GM19035 (cell line): ENCODE data around the gene SMCO3.

Experiments
- ATAC-seq: cut with Tn5 transposase; IDR thresholded peaks from one replicate; pipeline ENCODE4 v1.9.1; 2021; ENCODE audit not compliant: unreplicated experiment

The SMCO3 gene

DNA sequence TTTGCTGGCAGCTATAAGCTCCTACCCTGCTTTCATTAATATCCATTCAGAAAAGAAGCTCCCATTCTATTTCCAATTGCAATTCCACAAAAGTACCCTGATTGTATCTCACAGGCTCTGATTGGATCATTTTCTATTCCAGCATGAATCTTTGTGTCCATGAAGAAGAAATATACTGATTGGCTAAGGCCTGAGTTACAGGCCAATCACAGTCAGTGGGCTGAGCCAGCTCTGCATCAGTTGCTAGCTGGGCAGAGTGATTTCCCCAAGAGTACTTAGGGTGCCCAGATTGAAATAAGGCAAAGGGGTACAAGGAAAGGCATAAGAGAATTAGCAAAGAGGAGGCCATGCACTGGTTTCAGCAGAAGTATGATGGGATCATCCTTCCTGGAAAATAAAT is 14.9 kb upstream of the SMCO3 start:
- no peak for ATAC-seq

DNA sequence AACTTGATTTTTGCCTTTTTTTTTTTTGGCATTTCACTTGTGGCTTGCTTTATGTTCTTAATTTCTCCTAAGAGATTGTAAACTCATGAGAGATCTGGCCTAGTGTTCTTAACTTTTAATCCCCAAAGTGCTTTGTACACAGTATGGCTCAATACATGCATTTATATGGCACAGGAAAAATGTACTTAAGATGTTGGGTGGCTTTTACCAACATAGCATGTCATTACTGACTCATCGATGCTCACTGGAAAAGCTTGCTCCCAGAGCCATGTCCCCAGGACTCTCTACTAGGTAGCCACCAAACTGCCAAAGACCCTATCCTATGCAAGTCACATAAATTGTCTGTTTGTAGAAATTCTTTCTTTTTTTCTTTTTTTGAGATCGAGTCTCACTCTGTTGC is 13.1 kb upstream of the SMCO3 start:
- ATAC-seq: no peak

DNA sequence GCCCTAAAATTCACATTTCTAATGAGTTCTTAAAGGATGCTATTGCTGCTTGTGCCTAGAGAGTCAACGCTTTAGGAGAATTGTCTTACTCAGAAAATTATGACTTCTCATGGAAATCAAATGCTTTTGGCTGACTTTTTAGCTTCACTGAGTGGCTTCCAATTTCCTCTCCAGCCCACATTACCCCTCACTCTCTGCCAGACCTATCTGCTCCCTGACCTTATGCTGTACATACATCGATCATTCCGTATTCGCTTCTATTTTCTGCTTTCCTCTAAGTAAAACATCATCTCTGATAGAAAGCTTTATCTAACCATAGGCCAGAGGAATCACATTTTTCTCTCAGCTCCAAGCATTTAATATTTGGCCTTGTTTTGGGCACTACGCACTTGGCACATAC is 12.5 kb upstream of the SMCO3 start:
- ATAC-seq: no peak

DNA sequence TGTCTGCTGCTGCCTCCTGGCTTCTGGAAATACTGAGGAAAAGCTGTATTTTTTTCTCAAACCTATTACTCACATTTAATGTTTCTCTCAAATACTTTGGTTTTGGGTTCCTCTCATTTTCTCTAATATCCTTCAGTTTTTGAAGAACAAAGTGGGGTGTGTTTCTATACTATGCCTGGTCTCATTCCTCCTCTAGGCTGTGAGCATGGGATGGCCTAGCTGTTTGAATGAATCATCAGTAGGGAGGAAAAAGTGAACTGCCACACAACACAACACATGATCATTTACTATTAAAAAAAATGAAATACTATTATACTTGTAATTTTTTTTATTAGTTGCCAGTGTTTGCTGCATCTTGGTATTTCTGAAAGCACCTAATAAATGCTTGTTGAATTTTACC is 11.3 kb upstream of the SMCO3 start:
- ATAC-seq: no peak

DNA sequence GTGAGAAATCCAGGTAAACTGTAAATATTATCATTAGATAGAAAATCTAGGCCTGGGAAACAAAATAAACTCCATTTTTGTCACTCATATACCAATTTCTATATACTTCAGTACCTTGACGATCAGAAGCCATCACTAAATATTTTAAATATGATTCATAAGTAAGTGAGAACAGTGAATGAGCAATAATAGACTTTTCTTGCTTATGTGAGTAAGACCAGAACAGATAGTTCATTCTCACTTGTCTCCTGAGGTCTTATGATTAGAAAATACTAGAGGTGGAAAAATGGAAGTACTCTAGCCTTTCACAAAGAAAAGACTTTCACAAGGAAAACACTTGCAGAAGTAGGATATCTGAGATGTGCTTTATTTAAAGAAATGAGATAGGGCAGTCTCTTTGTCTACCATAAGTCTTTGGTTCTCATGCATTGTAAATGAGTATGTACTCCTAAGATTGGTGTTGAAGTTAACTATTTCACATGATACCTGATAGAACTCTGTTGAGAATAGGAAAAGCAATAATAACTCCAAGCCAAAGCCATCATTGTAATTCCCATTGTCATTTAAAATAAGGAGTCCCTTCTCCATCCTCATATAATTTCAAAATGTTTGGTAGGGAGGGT is 10.1 kb upstream of the SMCO3 start:
- ATAC-seq: no peak

DNA sequence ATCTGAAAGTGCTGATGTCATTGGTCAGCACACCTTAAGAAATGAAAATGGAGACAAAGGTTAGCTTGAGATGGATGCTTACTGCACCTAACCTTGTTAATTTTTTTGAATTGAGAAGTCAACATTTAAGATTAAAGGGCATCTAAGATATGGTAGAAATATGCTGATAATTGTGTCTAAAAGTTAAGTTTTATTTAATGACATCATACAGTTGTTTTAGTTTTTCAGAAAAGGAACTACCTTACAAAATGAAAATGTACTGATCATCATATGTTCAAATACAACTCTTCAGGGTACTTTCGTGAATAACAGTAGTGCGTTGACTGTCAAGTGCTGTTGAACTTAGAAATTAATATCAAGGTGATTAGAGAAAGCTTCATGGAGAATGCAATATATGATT is 2.5 kb downstream of the SMCO3 start:
- no peak for ATAC-seq

DNA sequence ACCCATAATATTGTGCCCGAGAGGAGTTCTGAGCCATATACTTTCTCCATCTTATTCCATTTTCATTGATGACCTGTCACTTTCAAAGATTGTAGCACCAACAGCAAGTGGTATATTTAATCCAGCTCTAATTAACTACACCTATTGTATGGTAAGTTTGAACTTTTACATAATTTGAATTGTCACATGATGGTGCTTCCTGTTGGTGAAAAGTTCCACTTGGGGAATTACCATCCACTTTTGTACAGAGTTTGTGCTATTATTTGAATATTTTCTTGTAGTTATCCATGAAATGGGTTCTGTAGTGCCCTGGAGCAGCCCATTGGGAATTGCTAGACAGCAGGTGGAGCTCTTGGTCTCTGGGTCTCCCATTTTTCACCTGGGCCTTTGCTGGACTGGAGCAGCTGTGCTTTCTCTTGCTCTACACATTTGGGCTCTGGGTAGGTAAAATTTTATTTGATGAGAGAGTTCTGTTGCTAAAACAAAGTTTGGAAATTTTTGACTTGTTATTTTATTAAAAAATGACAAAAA is 3.0 kb downstream of the SMCO3 start:
- ATAC-seq: no peak

DNA sequence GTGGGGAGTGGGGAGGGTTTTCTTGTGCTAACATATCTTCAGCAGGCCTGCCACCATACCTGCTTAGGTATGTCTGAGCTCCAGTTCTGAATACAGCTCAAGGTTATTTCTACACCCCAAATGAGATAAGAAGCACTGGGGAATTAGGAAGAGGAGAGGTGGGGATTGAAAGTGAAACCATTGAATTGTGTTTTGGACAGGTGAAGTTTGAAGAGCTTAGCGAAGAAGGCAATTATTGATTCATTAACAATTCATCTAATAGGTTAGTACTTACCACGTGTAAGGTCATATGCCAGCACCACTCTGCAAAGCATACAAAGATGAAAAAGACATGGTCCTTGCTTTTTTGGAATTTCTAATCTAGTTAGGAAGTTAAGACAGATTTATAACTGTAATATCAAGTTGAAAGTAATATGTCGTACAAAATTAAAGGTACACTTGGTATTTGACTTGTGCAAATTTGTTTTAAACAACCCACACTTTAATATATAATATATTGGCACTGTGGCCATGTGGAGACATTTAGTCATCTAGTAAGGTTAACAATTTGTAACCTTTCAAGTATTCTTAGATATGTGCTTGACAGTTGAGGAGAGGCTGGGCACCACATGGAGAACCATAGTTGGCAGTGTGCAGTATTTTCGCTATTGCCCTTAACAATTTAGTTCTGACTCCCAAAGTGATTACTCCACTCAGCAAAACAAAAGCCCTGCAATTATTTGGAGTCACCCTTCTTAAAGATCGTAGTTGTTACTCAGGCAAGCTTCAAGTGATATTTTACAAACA is 3.6 kb downstream of the SMCO3 start:
- no peak for ATAC-seq

DNA sequence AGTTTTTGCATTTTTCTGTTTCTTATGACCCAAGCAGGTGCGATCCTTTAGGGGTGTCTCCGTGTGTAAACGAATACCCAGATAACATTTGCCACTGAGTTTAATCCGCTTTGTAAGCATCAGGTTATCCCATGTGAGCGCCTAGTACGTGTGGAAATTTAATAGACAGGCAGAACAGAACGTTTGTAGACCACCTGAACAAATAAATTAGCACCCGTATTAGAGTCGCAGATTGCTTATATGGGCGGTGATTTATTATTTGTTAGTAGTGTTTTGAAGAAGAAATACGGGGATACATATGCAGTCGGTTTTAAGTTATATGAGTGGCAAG is 10.2 kb downstream of the SMCO3 start:
- ATAC-seq: peak; percentile 21

DNA sequence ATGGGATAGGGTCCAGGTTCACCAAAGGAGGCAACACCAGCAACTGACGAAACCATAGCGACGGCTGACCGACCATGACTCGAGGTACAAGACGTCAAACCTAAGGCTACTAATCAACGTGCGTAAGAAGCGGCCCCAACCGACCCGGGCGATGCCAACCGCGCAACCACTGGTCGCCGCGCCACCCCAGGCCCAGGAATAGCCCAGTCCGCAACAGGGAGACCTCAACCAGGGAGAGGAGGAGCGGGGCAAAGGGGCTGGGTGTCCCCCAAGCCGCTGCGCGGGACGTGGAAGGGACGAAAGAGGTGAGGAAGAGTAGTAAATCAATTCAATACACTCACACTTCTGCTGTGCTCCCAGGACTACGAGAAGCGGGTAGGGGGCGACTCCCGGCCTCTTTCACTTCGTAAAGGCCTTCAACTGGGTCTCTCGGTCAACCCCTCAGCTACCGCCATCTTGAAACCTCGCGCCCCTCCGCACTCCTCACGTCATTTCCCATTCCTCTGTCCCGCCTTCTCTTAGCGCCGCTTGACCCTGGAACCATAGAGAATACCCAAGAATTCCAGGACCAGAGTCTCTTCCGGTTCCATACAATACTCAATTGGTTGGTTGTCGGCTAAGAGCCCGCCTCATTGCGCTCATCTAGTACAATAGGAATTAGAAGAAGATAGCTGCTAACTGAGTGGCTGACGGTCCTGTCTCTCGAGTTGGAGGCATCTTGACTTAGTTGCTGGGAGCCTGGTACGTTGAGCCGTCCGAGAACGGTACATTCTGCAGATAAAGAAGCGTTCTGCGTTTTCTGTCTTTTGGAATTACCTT is 10.8 kb downstream of the SMCO3 start, which contains the start of the genes C12orf60 and WBP11:
C12orf60 (plus strand) TSS at position 660 of the 819 bp plus-strand sequence. CDS start 19,266 bp downstream, outside the sequence.
WBP11 (minus strand) TSS at position 468 of the 819 bp plus-strand sequence. CDS start 2,095 bp downstream, outside the sequence.
- ATAC-seq: peak; percentile 99

DNA sequence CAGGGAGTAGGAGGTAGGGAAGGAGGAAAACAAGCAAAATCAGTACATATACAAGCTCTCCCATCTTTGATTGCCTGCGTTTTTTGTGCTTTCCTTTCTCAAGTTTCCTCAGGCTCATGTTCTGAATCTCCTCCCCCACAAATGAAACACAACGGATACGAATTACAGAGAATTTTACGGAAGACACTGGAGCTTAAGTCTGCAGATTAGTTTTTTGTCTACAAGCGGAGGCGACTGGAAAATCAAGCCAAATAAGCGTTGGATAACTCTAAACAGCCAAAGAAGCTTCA is 11.3 kb downstream of the SMCO3 start:
- ATAC-seq: no peak

DNA sequence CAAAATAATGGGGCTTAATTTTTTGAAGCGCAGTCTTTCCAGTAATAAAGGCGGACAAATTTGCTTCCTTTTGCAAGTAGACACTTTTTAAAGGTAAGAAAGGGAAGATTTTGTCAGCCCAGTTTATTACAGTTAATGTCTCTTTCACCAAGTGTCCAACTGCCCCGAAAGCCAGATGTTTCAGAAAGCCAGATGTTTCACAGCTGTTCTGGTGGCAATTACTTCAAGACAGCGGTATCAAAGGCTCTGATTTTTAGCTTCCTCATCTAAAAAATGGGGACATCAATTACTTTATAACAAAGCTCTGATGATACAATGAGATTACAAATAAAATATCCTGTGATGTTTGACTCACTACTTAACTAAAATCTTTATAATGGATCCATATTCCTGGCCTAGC is 11.7 kb downstream of the SMCO3 start:
- no peak for ATAC-seq

DNA sequence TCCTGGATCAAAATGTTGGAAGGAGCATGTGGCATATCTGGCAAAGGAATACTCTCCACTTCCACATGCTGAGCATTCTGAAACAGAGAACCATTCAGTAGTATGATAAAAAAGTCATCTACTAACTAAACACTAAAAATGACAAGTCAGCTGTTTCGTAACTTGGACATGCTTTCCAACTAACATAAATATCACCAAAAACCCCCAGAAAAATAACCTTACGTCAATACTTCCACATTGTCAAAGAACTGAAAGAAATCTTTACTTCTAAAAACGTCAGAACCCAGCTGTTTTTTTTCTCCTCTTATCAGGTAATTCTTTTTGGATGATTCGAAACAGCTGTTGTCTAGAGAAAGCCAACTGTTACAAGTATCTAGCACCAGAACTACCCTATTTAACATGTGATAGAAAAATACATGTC is 18.9 kb downstream of the SMCO3 start:
- no peak for ATAC-seq

DNA sequence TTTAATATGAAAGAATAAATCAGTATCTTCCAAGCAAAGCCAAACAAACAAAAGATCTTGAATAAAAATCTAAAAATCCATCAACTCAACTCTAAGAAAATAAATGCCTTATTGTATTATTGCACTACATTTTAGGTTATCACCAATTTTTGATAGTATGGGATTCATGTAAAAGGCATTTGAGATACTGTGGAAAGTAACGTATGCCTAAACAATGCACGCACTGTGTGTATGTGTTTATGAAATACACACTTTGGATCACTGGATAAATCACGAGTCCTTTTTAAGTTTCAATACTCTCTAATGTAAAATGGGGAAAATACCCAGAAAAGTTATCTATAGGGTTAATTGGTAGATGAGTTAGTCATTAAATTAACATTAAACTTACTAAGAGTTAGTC is 28.4 kb downstream of the SMCO3 start:
- no peak for ATAC-seq

DNA sequence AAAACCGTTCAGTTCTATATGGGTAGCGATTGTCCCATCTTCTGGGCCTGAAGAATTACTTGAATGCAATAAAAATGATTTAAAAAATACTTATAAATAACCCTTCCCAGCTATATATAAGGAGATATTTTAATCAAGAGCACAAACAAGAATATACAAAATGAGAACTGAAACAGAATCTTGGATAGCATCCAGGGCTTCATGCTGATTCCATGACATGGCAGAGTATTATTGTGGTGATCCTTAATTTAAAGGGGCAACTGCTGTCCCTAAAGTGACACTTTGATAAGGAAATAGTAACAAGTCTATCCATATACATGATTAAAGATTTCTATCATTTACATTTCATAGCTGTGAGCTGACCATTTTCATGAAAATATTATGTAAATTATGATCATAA is 29.5 kb downstream of the SMCO3 start:
- no peak for ATAC-seq

DNA sequence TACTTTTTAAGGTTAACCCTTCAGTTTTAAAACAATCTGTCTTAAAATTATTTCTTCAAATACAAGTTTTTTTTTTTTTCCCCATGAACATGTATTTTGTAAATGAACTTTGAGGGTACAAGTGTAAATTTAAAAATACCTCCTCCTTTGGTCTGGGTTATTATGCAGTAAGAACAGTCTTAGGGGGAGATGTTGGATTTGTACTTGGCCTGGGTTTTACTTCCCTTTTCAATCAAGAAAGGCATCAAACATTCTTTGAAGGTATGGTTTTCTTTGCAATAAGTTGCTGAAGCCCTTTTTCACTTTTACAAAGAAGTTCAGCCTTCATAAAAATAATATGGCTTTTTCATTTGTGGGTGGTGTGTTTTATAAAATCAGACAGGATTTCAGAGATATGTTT is 31.2 kb downstream of the SMCO3 start:
- ATAC-seq: no peak

DNA sequence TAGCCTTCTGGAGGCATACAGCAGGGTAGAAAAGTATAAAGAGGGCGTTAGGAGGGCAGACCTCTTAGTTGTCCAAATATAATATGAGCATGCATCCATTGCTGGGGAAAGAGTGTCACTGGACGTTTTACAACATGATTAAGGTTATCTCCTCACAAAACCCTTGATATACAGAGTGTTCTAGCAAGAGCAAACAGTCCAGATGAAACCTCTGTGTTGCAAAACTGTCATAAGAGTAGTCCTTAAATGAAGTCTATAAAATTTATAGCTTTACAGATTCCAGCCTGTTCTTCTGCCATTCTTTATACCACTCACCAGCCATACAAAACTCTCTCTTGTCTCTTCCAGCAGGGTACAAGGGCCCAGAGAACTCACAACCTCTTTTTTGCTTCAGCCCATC is 32.4 kb downstream of the SMCO3 start:
- no peak for ATAC-seq

DNA sequence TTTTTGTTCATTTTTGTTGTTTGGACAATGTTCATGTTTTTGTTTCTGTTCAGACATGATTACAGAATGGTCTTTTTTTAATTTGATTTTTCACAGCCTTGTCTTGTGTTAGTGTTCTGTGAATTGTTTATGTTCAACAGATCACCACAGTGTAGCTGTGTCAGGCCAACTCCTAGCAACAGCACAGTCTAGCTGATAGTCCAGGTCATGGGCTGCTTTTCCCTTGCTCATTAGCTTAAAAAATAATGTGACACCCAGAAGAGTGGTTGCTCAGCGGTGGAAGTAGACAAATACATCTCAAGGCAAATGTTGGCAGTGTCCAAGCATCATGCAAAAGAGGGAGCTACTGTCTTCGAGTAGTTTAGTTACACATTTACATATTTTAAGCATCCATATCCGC is 33.1 kb downstream of the SMCO3 start:
- no peak for ATAC-seq

DNA sequence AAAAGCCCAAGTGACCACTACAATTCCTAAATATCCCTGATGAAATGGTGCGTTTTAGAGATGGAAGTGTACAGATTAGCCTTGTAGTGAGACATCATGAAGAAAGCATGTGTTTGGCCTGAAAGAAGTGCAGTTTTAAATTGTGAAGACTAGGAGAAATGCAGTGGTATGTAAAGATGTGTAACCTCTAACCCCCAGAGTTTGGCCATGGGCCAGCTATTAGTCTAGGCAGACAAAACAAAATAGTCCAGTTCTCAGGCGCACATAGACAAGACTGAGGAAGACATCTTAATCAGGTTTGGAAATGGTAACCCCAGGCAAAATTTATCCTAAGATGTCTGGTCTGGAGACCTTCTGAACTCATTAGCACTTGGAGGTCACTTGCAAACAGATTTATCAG is 34.1 kb downstream of the SMCO3 start:
- no peak for ATAC-seq

DNA sequence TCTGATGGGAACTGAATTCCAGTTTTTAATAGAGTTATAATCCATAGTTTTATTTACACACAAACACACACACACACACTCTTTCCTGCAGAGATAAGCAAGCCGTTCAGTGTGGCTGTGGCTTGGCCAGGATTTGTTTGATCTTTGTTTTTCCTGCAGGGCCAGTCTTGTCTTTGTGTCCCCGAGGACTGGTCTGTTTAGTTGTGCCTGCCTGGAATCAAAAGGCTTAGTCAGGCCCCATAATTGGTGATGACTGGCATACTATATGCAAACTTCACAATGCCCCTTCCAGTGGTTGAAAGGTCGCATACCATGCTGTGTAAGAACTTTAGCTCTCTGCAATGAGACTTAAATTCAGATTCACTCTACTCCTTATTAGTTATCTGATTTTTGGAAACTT is 36.7 kb downstream of the SMCO3 start:
- ATAC-seq: no peak

DNA sequence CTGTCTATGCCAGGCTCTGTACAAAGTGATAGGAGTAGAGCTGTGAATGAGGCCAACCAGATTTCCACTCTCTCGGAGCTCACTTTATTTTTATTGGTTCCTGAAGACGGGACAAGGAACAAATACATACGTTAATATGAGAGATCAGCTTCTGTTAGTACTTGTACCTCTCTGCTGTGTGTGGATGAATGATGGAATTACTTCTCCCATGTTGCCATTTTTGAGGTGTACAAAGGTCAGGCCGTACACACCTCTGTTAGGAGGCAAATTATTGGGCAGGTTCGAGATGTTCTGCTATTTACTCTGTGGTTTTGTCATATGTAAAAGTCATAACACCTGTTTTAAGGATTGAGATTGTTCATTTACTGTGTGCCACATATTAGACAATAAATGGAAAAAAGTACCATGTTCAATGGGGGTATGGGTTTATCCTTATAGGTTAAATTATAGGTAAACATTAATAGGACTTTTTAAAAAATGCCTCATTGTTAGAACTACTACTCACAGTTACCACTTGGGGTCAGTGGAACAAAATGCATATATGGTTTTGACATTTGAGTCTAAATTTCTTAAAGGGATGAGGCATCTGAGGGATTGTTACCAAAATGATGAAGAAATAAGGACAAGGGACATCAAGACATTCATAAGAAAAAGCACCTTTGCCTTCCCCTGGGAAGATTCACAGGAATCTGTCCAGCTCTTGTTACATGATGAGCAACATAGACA is 37.6 kb downstream of the SMCO3 start:
- ATAC-seq: no peak
